Mesenteric fat pad (tissue), 1 donor: Measurements from ENCODE around the gene GJD3. TPM values are rescaled to one million over a fixed set of nuclear protein-coding genes. Genes with fewer than 3 reads are reported as not detected.
"Not testable (repeated sequence)": the region's sequence is repeated elsewhere in the genome, so short reads cannot be mapped to it uniquely, and the experiment has no call there.

Experiments
- DNase-seq: peaks from one replicate; pipeline ENCODE4 v3.0.0-alpha.2; 2020; ENCODE audit warnings: low spot score
- long read RNA-seq: library from polyadenylated mRNA; unstranded; transcript quantifications from one replicate; pipeline ENCODE4 v2.0.0, GENCODE V29; 2020
- total RNA-seq: library from RNA; stranded (reverse); fragmentation: NEBNext Ultra II Directional; extraction: Animal tissue kit (Norgen Biotek cat#: 25700); gene quantifications from one replicate; pipeline ENCODE4 v1.2.1, GENCODE V29; 2021
- donor health status: DM: yes; HTN: yes; CAD: no.

GJD3 gene, protein sequence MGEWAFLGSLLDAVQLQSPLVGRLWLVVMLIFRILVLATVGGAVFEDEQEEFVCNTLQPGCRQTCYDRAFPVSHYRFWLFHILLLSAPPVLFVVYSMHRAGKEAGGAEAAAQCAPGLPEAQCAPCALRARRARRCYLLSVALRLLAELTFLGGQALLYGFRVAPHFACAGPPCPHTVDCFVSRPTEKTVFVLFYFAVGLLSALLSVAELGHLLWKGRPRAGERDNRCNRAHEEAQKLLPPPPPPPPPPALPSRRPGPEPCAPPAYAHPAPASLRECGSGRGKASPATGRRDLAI
- 0.77 TPM for total RNA-seq
- long read RNA-seq: 0 reads

DNA sequence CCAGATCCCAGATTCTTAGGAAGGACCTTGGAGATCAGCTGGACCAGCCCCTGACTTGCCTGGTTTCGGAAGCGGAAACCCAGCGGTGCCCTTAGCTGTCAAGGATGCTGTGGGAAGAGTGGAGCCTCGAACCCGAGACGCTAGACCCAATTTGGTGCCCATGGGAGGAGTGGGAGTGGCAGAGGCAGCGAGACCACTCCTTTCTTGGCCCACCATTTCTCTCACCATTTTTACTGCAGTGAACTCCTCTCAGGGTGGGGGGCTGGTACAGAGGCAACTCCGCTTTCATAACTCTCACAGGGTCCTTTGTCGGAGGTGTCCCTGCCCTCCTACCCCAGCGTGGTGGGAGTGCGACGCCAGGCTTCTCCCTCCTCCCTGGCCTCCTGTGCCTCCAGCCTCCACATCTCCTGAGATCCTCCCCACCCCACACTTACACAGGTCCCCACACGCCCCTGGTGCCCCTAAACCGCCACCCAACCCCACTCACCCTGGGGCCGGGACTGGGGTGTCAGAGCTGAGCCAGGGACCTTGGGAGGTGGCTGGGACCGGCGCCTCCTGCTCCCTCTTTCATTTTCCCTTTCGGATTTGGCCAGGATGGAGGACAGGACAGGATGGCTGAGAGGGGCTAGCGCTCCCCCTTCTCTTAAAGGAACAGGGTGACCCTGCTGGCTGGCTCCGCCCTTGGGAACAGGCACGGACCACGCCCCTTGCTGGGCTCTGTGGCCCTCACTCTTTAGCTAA, at the start of gene GJD3:
Gene GJD3, minus strand, starts transcription at position 617 of the 741 bp plus-strand sequence. CDS start 922 bp downstream, outside the sequence.
- no peak for DNase-seq

DNA sequence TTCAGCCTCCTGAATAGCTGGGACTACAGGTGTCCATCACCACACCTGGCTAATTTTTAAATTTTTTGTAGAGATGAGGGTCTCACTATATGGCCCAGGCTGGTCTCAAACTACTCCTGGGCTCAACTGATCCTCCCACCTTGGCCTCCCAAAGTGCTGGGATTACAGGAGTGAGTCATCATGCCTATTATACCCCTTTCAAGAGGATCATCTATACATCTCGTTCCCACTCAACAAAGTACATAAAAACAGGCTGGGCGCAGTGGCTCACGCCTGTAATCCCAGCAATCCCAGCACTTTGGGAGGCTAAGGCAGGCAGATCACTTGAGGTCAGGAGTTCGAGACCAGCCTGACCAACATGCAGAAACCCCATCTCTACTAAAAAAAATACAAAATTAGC, 49.8 kb upstream of the GJD3 start:
- peak; percentile 53 for DNase-seq

DNA sequence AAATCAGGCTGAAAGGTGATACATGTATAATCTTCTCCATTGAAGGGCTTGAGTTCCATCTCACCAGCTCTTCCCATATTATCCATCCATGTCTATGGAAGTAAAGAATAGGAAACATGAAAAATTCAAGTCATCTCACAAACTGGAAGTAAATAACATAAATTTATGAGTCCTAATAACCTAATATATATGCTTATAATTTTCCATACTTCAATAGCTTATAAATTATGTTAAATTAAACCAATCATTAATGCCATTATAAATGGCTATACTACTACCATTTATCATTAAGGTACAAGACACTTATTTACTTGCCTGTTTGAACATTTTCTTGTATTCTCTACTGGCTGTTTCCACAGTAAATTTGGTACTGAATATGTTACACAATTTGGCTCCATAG, 48.3 kb upstream of the GJD3 start:
- no peak for DNase-seq

DNA sequence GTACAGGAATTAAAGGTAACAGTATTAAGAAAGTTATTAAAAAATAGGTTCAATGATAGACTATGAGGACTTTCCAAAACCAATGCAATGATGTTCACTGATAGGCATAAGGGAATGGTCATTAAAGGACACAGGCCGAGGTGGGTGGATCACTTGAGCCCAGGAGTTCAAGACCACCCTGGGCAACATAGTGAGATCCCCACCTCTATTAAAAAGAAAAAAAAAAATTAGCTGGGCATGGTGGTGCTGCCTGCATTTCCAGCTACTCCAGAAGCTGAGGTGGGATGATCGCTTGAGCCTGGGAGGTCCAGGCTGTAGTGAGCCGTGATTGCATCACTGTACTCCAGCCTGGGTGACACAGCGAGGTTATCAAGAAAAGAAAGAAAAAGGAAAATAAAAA, 47.3 kb upstream of the GJD3 start:
- DNase-seq: no peak

DNA sequence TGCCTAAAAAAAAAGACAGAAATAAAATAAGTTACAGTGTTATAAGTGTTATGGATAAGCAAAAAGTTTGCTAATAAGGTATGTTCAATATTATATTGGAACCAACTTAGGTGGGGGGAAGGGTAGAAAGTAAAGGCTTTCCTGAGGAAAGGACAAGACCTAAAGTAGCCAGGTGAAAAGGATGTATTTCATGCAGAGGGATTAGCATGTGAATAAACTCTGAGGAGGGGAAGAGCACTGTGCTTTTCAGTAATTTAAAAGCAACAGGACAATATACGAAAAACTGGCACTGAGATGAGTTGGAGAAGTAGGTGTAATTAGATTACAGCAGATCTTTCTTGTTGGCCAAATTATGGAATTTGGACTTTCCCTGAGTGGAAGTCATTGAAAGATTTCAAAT, 45.5 kb upstream of the GJD3 start:
- DNase-seq: no peak

DNA sequence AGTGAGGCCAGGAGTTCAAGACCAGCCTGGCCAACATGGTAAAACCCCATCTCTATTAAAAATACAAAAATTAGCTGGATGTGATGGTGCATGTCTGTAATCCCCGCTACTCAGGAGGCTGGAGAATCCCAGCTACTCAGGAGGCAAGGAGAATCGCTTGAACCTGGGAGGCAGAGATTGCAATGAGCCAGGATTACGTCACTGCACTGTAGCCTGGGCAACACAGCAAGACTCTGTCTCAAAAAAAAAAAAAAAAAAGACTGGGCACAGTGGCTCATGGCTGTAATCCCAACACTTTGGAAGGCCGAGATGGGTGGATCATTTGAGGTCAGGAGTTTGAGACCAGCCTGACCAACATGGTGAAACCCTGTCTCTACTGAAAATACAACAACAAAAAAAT, 45.0 kb upstream of the GJD3 start:
- DNase-seq: not testable (repeated sequence)

DNA sequence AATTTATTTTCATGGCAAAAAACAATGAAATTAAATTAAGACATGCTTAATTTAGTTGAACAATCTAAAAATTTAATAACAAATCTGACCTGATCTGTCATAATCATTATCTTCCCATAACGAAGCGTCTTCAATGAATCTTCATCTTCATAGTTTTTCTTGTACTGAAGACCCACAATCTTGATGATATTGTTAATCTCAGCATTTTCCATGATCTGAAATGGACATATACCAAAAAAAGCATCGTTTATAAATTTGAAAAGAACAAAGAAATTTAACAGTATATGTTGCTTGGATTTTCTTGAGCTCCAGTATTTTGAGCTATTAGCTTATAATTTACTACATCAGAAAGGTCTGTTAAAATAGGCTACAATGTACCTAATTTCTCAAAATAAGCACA, 42.9 kb upstream of the GJD3 start:
- DNase-seq: no peak

DNA sequence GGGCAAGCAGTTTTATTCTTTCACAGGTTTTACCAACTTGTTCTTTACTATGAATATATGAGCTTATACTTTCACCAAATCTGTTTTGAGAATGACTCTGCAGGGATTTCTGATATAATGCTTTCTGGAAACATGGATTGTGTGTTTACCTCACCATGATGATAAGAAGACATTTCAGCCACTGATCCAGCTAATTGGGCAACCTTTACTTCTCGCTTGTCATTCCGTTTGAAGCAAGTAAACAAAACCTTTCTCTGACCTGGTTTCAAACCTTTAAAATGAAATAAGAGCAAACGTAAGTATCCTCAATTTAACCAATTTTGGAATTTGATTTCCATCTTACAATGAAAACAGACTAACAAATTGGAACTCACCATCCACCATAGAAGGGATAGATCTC, 39.5 kb upstream of the GJD3 start:
- DNase-seq: no peak

DNA sequence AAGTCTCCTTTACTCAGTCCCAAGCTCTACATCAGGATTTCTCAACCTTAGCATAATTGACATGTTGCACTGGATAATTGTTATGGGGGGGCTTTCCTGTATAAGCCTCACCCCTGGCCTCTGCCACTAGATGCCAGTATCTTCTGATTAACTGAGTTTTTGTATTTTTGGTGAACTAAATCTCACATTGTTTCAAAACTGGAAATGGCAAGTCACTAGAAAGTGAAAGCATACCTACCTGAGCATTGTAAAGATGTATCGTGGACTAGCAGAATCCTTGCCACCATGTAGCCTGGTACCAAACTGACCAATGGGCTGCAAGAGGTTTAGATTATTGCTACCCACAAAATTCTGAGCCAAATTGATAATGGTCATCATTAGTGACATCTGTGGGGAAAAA, 38.1 kb upstream of the GJD3 start:
- DNase-seq: no peak

DNA sequence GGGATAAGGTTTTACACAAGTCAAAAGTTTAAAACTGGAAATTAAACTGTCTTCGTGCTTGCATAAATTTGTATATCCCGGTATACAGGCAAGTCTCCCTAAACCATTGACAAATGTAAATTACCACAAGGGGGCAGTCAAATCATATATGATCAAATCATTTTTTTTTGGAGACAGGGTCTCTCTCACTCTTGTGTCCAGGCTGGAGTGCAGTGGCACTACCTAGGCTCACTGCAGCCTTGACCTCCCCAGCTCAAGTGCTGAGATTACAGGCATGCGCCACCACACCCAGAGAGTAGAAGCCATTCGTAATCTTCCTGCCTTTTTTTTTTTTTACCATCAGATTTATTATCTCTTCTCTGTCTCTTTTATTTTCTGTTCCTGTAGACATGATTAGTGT, 34.6 kb upstream of the GJD3 start:
- DNase-seq: no peak

DNA sequence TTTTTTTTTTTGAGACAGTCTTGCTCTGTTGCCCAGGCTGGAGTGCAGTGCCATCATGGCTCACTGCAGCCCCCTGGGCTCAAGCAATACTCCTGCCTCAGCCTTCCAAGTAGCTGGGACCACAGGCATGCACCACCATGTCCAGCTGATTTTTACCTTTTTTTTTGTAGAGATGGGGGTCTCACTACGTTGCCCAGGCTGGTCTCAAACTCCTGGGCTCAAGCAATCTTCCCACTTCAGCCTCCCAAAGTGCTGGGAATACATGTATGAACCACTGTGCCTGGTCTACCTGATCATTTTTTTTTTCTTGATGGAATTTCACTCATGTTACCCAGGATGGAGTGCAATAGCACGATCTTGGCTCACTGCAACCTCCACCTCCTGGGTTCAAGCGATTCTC, 22.0 kb upstream of the GJD3 start:
- not testable (repeated sequence) for DNase-seq

DNA sequence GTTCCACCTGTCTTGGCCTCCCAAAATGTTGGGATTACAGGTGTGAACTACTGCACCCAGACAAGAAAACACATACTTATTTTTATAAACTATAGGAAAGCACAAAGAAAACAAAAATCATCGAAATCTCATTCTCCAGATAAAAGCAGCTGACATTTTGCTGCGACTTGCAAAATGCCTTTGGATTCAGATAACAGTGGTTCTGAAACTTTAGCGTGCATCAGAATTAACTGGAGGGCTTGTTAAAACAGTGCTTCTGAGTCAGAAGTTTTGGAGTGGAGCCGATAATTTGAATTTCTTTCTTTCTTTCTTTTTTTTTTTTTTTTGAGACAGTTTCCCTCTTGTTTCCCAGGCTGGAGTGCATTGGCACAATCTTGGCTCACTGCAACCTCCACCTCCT, 17.7 kb upstream of the GJD3 start:
- DNase-seq: no peak

DNA sequence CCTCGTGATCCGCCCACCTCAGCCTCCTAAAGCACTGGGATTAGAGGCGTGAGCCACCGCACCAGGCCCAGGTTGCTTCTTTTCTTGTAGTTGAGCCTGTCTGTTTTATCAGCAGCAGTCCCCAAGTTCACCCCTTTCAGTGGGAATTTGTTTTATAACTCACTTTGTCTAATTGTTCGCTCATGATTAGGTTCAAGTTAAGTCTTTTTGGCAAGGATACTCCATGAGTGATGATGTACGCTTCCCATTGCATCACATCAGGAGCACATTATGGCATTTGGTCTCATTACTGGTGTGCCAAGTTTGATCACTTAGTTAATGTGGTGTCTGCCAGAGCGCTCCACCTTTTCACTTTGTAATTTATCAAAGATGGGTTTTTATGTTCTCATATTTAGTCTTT, 14.4 kb upstream of the GJD3 start:
- no peak for DNase-seq

DNA sequence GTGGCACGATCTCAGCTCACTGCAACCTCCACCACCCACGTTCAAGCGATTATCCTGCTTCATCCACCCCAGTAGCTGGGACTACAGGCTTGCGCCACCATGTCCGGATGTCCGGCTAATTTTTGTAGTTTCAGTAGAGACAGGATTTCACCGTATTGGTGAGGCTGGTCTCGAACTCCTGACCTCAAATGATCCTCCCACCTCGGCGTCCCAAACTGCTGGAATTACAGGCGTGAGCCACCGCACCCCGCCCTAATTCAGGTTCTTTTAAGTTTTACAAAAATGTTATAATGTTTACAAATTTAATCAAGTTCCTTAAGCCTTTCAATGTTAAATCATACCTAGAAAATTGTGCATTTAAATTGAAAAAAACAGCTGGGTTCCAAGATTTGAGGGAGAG, 13.3 kb upstream of the GJD3 start:
- no peak for DNase-seq

DNA sequence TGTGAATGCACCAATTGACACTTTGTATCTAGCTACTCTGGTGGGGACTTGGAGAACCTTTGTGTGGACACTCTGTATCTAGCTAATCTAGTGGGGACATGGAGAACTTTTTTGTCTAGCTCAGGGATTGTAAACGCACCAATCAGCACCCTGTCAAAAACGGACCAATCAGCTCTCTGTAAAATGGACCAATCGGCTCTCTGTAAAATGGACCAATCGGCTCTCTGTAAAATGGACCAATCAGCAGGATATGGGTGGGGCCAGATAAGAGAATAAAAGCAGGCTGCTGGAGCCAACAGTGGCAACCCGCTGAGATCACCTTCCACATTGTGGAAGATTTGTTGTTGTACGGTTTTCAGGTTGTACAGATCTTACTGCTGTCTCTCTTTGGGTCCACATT, 12.0 kb upstream of the GJD3 start:
- not testable (repeated sequence) for DNase-seq

DNA sequence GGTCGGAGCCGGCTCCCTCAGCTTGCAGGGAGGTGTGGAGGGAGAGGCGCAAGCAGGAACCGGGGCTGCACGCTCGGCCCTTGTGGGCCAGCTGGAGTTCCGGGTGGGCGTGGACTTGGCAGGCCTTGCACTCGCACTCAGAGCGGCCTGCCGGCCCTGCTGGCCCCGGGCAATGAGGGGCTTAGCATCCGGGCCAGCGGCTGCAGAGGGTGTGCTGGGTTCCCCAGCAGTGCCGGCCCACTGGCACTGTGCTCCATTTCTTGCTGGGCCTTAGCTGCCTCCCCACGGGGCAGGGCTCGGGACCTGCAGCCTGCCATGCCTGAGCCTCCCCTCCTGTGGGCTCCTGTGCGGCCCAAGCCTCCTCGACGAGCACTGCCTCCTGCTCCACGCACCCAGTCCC, 11.2 kb upstream of the GJD3 start:
- DNase-seq: not testable (repeated sequence)

DNA sequence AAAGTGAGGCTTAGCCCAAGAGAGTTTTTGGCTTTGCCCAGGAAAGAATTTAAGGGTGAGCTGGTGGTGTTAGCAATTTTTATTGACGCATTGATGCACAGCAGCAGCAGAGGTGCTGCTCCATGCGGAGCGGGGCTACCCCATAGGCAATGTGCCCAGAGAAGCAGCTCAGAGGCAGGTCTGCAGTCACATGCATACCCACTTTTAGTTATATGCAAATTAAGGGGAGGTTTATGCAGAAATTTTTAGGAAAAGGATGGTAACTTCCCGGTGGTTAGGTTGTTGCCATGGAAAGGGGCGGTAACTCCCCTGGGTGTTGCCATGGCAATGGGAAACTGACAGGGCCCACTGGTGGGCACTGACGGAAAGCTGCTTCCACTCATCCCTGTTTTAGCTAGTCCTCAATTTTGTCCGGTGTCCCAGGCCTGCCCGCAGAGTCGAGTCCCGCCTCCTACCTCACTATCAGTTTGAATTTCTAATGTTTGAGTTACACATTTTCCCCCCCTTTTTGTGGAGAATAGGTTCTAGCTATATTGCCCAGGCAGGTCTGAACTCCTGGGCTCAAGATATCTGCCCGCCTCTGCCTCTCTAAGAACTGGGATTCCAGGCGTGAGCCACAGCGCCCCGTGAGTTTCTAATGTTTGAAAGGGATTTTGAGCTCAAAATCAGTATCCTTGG, 10.4 kb upstream of the GJD3 start:
- DNase-seq: no peak

DNA sequence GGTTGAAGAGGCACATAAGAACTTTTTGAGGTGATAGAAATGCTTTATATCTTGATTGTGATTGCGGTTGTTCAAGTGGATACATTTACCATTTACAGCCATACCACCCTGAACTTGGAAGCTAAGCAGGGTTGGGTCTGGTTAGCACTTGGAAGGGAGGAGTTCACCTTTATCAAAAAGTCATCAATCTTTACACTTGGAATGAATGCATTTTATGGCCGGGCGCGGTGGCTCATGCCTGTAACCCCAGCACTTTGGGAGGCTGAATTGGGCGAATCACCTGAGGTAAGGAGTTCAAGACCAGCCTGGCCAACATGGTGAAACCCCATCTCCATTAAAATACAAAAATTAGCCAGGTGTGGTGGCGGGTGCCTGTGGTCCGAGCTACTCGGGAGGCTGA, 9.5 kb upstream of the GJD3 start:
- no peak for DNase-seq

DNA sequence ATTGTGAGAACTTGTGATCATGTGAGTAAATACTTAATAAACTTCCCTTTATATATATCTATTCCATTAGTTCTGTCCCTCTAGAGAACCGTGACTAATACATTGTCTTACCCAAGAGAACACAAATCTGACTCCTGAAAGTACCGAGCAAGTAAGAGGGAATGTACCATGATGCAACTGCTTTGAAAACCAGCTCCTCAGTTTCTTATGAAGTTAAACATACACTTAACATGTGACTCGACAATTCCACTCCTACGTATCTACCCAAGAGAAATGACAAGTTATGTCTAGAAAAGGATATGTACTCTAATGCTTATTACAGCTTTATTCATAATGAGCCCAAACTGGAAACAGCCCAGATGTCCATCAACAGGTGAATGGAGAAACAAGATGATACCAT, 8.8 kb upstream of the GJD3 start:
- no peak for DNase-seq

DNA sequence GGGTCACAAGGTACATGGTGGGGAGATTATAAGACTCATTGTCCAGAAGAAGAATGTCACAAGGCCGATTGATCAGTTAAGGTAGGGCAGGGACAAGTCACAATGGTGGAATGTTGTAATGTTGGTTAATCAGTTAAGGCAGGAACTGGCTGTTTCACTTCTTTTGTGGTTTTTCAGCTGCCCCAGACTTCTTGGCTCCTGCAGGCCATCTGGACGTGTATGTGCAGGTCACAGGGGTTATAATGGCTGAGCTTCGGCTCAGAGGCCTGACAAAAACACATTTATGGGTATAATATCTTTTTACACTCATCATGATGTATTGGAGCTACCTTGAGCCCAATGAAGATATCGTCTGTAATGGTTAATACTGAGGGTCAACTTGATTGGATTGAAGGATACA, 8.1 kb upstream of the GJD3 start:
- DNase-seq: not testable (repeated sequence)

DNA sequence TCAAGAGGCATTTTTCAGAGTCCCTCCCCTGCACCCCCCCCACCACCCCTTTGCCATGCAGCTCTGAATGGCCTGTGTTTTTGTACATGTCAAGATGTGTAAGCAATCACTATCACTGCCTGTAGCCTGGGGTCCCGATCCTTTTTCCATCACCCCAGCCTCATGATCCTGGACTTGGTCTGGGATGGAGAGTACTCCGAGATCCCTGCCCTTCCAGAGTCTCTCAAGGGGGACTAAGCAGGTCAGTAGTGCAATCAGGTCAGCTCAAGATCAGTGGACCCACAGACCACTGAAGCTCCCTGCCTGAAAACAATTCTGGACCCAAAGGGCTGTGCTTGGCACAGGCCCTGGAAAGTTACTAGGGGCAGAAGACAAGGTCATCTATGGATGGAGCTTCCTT, 7.5 kb upstream of the GJD3 start:
- no peak for DNase-seq

DNA sequence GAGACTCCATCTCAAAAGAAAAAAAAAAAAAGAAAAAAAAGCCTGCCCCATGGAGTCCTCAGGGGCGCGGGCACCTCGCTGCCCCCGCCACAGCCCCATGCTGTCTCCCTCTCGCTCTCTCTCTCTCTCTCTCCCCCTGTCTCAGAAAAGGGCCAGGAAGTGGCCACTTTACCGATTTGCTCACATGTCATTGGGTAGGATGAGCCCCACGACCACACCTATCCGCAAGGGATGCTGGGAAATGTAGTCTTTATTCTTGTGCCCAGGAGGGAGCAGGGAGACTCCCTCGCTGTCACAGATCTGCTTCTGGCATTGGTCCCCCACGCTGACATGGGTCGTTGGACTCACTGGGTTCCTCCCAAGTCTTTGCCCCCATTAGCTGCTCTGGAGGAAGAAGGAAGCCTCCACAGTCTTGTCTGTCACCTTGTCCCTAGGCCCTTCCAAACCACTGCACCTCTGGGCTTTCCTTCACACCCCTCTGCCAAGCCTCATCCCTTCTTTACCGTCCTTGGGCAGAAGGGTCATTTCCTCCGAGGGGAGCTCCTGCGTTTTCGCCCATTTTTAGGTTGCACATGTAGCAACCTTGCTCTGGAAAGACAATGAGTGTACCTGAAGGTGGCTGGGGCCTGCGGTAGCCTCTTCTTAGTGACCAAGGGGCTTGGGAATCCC, 6.9 kb upstream of the GJD3 start:
- no peak for DNase-seq
